GM21576 (cell line): ENCODE measurements around the gene DLX2.
"Not testable (repeated sequence)": the region's sequence is repeated elsewhere in the genome, so short reads cannot be mapped to it uniquely, and the experiment has no call there.

ENCODE experiments used
- ATAC-seq: cut with Tn5 transposase; IDR thresholded peaks from one replicate; pipeline ENCODE4 v1.9.1; 2021; ENCODE audit warnings: mild to moderate bottlenecking, moderate library complexity; ENCODE audit not compliant: unreplicated experiment

Gene DLX2

DNA sequence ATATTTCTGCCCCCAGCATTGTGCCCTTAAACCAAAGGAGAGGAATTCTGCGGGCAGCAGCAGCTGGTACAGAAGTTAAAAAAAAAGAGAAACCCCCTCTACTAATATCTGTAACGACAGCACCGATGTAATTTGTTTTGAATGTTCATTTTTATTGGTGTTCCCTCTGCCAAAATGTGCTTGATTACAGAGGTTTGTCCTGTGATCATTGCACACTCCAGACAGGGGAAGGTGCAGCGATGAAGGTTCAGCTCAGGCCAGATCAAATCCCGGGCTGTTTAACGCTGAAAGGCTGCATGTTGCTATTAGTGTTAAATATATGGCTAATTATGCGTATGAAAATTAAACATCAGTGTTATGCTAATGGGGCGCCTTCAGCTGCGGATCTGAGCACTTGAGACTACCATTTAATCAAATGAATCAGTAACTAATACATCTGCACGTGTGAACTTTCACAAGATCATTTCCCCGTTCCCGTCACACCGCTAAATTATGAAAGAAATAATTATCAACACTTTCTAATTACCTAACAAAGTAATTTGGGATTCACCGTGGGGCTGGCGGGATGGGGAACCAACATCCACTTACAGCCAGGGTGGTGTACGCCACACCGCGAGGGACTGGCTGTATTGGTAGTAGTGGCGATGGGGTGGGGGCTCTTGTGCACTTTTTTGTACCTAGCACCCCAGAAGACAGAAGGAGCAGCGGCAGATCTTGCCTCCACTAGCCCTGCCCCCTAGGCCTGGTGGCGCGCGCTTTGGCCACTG lies 18.9 kb downstream of the DLX2 start:
- no peak for ATAC-seq

DNA sequence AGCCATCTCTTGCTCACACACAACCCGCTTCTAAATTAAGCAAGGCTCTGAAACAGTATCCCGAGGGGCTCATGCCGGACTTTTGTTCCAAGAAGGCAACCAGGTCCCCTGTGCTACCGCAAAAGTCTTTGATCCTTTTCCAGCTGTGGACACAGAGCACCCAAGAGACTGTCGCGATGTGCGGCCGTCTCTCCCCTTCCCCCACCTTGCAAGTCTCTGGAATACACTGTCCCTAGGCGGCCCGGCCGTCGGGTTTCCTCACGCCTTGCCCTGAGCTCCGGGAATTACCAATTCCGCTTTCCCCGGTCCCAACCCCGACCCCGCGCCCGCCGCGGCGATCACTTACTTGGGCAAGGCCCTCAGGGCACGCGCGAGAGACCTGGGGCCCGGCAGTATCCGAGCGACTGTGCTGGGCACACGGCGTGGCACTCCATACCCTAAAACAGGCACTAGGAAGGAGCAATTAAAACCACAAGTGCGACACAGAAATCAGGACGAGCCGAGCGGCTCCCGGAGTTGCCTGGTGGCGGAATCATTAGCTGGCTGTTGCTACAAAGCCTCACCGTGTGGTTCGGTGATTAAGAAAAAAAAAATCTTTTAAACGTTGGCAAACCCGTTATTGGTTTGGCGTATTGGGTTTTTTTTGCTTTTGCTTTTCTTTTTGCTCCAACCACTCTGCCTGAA lies 19.6 kb downstream of the DLX2 start:
- ATAC-seq = no peak

DNA sequence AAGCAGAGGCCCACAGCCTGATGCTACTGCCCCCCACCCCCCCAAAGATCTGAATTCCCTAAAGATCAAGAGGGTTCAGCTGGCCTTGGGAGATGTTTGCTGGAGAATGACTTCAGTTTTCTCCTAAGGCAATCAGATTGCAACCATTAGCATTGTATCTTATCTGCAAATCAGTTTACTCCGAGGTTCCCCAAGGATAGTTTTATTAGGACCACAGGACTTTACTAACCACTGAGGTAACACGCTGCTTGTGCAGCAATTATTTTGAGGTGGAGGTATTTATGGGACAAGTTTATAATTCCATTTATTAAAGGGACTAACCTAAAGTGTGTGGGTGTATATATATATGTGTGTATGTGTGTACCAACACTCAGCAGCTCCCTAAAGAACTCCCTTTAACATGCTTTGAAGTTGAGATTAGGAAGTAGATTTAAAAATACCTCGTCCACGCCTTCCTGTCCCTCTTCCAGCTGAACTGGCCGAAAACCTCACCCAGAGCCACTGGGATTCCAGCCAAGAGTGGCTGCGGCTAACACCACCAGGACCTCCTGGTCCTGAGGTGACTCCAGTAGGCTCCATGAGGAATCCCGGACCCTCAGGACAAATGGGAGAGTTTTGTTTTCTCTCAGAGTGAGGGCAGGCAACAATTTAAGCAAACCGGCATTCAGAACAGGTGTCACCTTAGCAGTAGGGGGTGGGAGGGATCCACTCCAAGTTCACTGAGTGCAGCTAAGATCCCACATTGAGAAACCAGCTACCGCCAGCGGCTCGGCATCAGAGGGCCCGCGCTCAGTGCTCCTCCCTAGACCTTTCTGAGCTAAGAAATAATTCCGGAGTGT lies 20.4 kb downstream of the DLX2 start:
- no peak for ATAC-seq

DNA sequence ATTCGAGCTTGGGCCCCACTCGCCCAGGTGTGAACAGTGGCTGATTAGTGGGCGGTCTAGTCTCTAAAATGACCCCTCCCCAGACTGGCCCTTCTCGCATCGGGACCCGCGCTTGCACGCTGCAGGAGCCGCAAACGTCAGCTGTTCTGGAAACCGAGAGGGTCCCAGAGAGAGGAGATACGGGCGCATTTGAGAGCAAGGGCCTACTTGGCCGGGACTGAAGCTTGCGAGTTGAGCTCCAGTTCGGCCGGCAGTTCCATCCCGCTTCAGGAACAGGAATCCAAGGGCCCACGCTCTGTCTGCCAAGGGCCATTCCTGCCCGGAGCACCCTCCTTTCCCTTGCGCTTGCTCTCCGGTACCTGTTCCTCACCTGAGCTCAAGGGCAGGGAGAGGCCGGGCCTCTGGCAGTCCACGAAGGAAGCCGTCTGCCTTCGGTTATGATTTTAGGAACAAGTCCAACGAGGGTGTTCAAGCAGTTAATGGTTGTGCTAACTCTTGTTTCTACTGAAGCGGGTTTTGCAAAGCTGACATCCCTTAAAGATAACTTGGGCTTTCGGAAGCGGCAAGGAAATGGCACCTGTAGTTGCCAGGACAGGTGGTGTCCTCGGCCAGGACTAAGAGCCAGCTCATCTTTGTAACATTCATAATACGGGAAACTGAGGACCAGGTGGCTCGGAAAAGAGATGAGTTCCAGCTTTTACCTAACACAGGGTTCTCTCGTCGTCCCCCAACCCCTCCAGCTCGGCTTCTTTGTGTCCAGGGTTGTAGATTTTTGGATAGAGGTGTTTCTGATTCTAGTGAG lies 21.3 kb downstream of the DLX2 start:
- ATAC-seq = no peak

DNA sequence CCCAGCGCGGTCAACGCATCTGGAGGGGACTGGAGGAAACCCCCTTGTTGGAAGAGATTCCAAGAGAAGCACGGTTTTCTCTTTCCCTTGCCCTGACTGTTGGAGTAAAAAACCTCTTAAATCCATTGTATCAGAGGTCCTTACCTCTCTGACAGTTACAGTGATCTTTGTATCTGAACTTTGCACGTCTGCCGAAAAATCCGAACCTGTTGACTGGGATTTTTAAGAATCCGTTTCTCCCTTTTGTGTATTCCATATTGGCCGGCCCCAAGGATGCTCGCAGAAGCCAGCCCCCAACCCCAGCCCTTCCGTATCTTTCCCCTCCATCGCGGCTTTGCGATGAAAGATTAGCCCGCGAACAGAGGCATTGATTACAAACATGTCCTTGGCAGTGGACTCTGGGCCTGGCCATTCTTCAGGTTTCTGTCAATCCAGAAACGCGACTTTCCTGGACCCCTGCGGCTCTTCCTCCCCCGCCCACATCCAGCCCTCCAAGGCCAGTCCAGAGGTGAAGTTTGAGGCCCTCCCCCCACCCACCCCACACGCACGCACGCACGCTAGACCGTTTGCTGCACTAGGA lies 22.0 kb downstream of the DLX2 start:
- no peak for ATAC-seq

DNA sequence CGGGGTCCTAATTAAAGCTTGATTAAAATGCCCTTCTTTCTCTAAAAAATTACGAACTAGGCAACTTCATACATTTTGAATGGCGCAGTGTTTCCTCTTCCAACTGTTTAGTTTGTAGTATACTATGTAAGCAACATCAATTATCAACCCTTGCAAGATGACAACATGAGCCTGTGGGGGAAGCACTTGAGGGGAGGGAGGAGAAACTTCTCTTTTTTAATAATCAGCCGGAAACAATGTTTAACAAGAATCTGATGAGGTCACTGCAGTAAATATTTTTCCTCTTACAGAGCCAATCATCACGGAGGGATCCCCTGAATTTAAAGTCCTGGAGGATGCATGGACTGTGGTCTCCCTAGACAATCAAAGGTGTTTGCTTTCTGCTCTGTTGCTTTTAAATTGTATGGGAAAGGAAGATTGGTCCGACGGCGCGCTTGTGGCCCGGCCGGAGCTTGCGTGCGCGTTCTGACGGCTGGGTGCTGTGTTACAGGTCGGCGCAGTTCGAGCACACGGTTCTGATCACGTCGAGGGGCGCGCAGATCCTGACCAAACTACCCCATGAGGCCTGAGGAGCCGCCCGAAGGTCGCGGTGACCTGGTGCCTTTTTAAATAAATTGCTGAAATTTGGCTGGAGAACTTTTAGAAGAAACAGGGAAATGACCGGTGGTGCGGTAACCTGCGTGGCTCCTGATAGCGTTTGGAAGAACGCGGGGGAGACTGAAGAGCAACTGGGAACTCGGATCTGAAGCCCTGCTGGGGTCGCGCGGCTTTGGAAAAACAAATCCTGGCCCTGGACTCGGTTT lies 22.7 kb downstream of the DLX2 start:
- ATAC-seq = no peak

DNA sequence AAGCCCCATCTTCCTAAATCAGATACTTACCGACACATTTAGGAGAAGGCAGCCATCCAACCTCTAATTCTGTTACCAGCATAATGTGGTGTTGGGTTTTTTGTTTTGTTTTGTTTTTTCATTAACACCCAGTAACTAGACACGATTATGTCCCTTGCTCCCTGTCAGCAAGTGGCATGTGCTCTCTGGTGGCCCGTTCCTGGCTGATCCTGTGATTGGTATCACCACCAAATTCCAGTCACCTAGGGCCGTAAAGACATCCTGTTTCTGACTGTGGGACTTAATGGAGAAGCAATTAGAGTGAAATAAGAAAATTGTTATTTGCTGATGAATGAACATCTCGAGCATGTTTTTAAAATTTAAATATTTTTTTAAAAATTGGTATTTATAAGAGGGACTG lies 23.3 kb downstream of the DLX2 start:
- no peak for ATAC-seq

DNA sequence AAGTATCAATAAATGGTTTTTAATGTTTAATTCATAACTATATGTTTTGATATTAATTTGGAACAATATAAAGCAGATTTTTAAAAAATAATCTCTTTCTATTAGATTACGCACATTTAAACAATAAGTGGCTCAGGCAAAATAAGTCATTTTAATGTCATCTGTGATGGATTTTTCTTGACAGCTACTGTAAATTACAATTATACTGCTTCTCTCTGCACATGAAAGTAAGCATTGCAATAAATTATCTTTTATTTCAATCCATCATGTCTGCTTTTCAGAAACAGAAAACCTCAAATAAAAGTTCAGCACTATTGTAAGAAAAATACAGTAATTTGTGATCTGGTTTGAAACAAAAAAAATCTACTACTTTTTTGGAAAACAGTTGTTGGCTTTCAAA lies 28.4 kb downstream of the DLX2 start:
- no peak for ATAC-seq

DNA sequence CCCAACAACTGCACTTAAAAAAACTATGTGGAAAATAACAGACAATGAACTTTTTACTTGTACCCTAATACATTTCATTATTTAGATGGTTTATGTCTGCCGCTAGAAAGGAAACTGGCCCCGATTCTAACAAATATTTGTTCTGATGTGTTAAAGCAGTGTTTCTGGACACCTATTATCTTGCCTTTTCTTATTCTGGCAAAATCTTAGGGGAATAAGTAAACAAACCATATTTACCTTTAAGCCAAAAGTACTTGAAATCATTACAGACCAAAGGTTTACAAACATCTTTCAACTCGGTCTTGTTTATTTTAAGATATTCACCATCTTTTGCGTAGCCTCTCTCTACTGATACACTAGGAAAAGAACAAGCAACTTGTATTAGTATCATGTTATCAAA lies 29.2 kb downstream of the DLX2 start:
- no peak for ATAC-seq

DNA sequence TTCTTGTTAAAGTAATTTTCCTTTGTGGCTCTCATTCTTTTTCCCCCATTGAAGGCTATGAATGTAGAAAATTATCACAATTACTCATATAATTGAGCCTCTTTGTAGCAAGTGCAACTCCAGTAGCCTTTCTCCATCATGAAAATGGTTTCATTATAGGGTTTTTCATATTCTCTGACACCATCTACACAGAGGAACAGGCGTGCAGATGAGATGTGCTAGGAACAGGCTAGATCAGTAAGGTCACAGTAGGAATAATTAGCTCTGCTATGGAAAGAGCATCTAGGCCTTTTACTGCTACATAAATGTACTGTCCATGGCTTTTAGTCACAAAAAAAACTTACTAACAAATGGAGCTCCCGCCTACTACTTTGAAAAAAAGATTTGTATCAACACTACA lies 30.0 kb downstream of the DLX2 start:
- ATAC-seq = no peak

DNA sequence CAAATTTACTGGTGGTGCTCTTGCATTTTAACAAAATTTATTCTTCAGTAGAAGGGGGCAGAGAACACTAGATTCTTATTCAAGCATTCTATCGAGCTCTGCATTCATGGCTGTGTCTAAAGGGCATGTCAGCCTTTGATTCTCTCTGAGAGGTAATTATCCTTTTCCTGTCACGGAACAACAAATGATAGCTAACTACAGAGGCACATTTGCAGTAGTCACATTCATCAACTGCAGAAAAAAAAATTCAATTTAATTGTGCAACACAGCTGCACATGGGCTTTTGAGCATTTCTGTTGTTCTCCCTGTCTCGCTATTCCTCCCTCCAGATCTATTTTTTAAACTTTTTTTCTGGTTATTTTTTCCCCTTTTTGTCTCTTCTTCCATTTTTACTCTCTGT lies 30.4 kb downstream of the DLX2 start:
- ATAC-seq = no peak

DNA sequence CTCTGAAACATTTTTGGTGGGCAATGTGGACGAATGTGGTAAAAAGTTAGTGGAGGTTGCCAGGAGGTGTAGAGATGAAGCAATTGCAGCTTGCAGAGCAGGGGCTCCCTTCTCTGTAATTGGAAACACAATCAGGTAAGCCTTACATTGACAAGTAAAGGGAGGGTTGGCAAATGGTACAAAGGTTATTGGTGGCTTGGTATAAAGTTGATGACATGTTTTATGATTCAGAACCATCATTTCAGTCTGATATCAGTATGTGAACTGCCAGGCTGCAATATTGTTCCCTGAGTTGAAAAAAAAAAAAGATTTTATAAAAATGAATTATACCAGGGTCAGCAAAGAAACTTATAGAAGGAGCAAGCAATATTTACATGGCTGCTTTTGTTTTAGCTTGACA lies 31.8 kb downstream of the DLX2 start:
- no peak for ATAC-seq

DNA sequence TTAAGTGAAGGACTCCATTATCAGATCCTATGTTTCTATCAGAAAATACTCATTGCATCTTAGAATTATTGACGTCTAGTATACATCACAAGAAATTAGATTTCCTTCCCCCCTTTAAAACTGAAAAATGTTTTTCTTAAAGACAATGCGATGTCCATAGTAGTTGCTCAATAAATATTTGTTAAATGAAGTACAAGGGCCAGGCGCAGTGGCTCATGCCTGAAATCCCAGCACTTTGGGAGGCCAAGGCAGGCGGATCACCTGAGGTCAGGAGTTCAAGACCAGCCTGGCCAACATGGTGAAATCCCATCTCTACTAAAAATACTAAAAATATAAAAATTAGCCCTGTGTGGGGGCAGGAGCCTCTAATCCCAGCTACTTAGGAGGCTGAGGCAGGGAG lies 34.8 kb downstream of the DLX2 start:
- not testable (repeated sequence) for ATAC-seq

DNA sequence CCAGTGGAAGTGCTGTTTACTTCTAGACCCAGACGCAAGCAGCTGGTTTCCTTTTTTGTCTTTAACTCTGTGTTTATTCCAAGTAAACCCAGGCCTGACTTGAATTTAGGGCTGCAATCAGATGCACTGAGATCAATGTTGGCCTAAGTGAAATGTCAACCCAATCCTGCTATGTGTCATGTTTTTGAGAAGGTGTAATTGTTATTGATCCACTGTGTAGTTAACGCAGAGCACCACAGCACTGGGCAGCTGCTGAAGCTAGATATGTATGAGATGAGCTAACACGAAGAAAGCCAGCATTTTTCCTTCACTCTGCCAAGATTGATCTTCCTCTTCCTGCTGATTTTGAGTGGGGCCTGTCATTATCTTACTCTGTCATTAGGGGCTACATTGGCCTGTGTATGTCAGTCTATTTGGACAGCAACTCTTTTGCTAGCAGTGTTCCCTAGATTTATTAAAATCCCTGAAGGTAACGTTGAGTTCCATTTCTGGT lies 36.3 kb downstream of the DLX2 start:
- no peak for ATAC-seq

DNA sequence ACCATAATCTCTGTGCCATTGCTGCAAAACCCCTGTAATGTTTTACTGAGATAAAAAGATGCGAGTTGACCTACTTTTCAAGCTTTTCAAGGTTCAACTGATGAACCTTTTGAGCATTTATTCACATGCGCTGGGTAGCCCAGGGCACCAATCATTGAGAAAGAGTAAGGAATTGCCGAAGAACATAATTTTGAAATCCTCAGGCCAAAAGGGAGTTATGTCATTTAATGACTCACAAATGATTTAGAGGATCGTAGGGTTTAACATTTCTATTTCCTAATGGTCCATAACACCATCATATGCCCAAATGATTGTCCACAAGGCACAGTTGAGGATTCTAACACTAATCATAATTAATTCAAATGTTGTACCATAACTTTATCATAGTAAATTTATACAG lies 37.6 kb downstream of the DLX2 start:
- ATAC-seq = no peak

DNA sequence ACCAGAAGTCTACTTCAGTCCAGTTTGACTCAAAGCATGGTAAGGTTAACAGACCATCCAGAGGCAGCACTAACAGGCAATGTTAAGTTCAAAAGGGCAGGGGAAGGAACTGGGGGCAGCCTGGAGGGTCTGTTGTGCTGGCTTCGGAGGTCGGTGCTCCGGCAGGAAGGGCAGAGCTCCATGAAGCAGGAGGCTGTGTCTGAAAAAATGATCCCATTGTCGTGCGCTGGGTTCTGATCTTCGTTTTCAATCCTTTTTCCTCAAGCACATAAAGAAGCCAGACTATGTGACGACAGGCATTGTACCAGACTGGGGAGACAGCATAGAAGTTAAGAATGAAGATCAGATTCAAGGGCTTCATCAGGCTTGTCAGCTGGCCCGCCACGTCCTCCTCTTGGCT lies 39.3 kb downstream of the DLX2 start:
- no peak for ATAC-seq

DNA sequence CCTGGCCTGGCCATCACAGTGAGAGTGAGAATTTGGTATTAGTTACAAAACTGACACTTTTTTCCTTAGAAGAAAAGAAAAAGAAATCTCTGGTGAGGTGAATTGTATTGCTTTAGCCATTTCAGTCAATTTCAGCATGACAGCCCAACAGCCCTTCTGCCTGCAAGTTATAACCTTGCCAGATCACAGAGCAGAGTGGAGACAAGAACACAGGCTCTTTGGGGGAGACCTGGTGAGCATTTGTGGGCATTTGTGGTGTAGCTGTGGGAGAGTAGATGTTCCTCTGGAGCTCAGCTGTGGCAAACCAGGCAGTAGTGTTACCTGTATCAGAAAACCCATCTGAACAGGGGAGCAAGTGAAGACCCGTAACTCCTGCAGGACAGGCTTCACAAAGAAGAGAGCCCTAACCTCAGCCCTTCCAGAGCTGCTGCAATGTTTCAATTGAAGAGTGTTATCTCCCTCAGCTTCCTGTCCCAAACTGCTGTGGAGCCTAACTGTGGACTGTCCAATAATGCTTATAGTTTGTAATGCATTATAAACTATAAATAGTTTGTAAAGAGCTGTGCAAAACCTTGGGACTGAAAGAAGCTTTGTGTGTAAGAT lies 40.2 kb downstream of the DLX2 start:
- ATAC-seq = no peak

DNA sequence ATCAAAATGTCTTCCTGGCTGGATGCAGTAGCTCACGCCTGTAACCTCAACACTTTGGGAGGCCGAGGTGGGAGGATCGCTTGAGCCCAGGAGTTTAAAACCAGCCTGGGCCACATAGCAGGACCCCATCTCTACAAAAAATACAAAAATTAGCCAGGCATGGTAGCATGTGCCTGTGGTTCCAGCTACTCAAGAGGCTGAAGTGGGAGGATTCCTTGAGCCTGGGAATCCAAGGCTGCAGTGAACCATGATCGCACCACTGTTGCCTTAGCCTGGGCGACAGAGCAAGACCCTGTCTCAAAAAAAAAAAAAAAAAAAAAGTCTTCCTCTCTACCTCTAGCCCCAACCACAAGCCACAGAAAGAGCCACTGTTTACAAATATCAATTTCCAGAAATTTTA lies 42.6 kb downstream of the DLX2 start:
- not testable (repeated sequence) for ATAC-seq

DNA sequence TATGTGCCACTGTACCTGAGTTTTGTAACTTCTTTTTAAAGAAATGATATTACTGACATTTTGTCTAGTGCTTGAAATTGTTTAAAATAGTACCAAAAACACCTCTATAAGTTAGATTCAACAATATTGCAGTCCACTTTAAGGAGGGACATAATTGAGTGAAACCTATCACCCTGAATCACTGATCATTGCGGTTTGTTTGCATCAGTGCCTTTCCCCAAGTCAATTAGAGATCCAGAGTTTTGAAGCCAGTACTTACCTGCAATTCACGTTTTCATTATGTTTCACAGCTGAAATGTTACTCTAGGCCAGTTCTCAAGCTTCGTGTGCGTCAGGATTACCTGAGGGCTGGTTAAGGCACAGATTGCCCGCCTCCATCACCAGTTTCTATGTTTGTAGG lies 44.0 kb downstream of the DLX2 start:
- no peak for ATAC-seq
